ENCODE results near the gene TRIM13.

DNA sequence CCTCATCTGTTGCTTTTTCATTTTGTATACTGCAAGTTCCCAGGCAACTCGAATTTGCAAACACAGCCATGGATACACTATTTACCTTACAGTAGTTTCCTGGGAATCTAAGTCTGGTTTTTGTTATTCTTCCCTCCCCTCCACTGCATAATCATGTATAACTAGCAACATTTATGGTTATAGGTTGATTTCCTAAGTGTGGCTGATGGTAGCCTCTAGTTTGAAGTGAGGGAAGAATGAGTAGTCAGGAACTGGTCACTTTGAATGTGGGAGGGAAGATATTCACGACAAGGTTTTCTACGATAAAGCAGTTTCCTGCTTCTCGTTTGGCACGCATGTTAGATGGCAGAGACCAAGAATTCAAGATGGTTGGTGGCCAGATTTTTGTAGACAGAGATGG, 18.4 kb downstream of the TRIM13 start, which contains the start of gene KCNRG:
- TF ChIP-seq CTCF (IDR thresholded peaks at IDR 0.05) (no peak), POLR2A (IDR thresholded peaks at IDR 0.05) (no peak)
